ENCODE data around the gene PCDHGA1. TPM values are rescaled to one million over a fixed set of nuclear protein-coding genes. Genes with fewer than 3 reads are reported as not detected.

Gene PCDHGA1
- polyA plus RNA-seq, 1 donor from 2014 or later: 0.19 TPM

DNA sequence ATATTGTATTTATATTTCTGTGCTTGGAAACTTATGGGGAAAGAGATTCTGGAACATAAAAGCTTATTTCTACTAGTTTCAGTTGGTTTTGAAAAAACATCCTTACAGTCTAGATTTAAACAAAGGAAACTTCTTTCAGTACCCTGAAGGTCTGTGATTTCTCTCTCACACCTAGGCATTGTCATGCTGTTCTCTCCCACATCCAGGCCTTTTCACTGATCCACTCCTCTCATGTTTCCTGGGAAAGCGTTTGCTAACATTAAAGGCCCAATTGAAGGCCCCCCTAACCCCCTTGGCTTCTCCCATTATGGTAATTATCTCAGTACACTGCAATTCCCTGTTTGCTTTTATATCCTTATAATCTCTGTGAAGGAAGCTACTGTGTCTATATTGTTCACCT, 12.5 kb downstream of the PCDHGA1 start:
- H2AFZ ChIP-seq (ENCODE audit: low read depth, low read length): no peak overlapping the region
- no peak overlapping the region for H3K9ac ChIP-seq (ENCODE audit: low read length)
- TF ChIP-seq EP300 (conservative IDR thresholded peaks at IDR 0.05; ENCODE audit: poor library complexity, severe bottlenecking) (no peak), RAD21 (conservative IDR thresholded peaks at IDR 0.05) (no peak), SMC3 (conservative IDR thresholded peaks at IDR 0.05; ENCODE audit: poor library complexity) (no peak), CTCF (IDR thresholded peaks at IDR 0.05; ENCODE audit: poor library complexity, severe bottlenecking) (no peak), POLR2AphosphoS5 (IDR thresholded peaks at IDR 0.05) (no peak), TAF1 (IDR thresholded peaks at IDR 0.05; ENCODE audit: low read depth) (no peak), MXI1 (conservative IDR thresholded peaks at IDR 0.05; ENCODE audit: poor library complexity, severe bottlenecking) (no peak), EZH2 (IDR thresholded peaks at IDR 0.05; ENCODE audit: borderline replicate concordance, insufficient read depth, low read length, poor library complexity, severe bottlenecking) (no peak), REST (IDR thresholded peaks at IDR 0.05; ENCODE audit: borderline replicate concordance) (no peak)
- no peaks in the 10 kb centered on the region for H3F3A ChIP-seq (ENCODE audit: insufficient read depth, low read length, poor library complexity, severe bottlenecking)
- H3K9me3 ChIP-seq (ENCODE audit: low read length): peaks cover 10% of the 10 kb centered on the region
- no peaks in the 10 kb centered on the region for H3K36me3 ChIP-seq (ENCODE audit: insufficient read depth, low read length)
- no peaks in the 10 kb centered on the region for H3K27me3 ChIP-seq (ENCODE audit: insufficient read depth, low read depth, low read length)
- H4K20me1 ChIP-seq (ENCODE audit: insufficient read depth): no peaks in the 10 kb centered on the region
- no peak overlapping the region for H3K4me3 ChIP-seq (ENCODE audit: low read length)
- no peaks in the 10 kb centered on the region for H3K9me2 ChIP-seq (ENCODE audit: insufficient read depth, low read length)
- no peak overlapping the region for H3K4me2 ChIP-seq (ENCODE audit: low read length)
- H3K27ac ChIP-seq (ENCODE audit: low read length): no peak overlapping the region
- no peaks in the 10 kb centered on the region for H3K79me2 ChIP-seq (replicated peaks; ENCODE audit: insufficient read depth, low read length)

GRCh38 chr5:141343242-141343952, 13.1 kb downstream of the PCDHGA1 start, which contains the start of gene PCDHGA3:
Gene PCDHGA3, plus strand, starts transcription at chr5:141343829. Its CDS starts 205 bp downstream, at chr5:141344034.
- H3K79me2 ChIP-seq (replicated peaks; ENCODE audit: insufficient read depth, low read length): no peaks in the 10 kb centered on the region
- H4K20me1 ChIP-seq (ENCODE audit: insufficient read depth): no peaks in the 10 kb centered on the region
- no peaks in the 10 kb centered on the region for H3F3A ChIP-seq (ENCODE audit: insufficient read depth, low read length, poor library complexity, severe bottlenecking)
- H3K4me3 ChIP-seq (ENCODE audit: low read length): no peak within 1 kb of the TSS
- no peak within 1 kb of the TSS for H3K27ac ChIP-seq (ENCODE audit: low read length)
- H2AFZ ChIP-seq (ENCODE audit: low read depth, low read length): no peak within 1 kb of the TSS
- no peaks in the 10 kb centered on the region for H3K27me3 ChIP-seq (ENCODE audit: insufficient read depth, low read depth, low read length)
- no peak within 1 kb of the TSS for H3K4me2 ChIP-seq (ENCODE audit: low read length)
- H3K9me2 ChIP-seq (ENCODE audit: insufficient read depth, low read length): no peaks in the 10 kb centered on the region
- peaks cover 10% of the 10 kb centered on the region for H3K9me3 ChIP-seq (ENCODE audit: low read length)
- H3K9ac ChIP-seq (ENCODE audit: low read length): no peak within 1 kb of the TSS
- H3K36me3 ChIP-seq (ENCODE audit: insufficient read depth, low read length): no peaks in the 10 kb centered on the region
- TF ChIP-seq MXI1 (conservative IDR thresholded peaks at IDR 0.05; ENCODE audit: poor library complexity, severe bottlenecking): no peak
- no peak for TF ChIP-seq CTCF (IDR thresholded peaks at IDR 0.05; ENCODE audit: poor library complexity, severe bottlenecking)
- no peak for TF ChIP-seq TAF1 (IDR thresholded peaks at IDR 0.05; ENCODE audit: low read depth)
- no peak for TF ChIP-seq REST (IDR thresholded peaks at IDR 0.05; ENCODE audit: borderline replicate concordance)
- TF ChIP-seq EP300 (conservative IDR thresholded peaks at IDR 0.05; ENCODE audit: poor library complexity, severe bottlenecking): no peak
- no peak for TF ChIP-seq RAD21 (conservative IDR thresholded peaks at IDR 0.05)
- no peak for TF ChIP-seq POLR2AphosphoS5 (IDR thresholded peaks at IDR 0.05)
- TF ChIP-seq EZH2 (IDR thresholded peaks at IDR 0.05; ENCODE audit: borderline replicate concordance, insufficient read depth, low read length, poor library complexity, severe bottlenecking): no peak
- TF ChIP-seq SMC3 (conservative IDR thresholded peaks at IDR 0.05; ENCODE audit: poor library complexity): no peak
